ENCODE data around the gene NCOR1.
"Not testable (repeated sequence)": the region's sequence is repeated elsewhere in the genome, so short reads cannot be mapped to it uniquely, and the experiment has no call there.

The NCOR1 gene

DNA sequence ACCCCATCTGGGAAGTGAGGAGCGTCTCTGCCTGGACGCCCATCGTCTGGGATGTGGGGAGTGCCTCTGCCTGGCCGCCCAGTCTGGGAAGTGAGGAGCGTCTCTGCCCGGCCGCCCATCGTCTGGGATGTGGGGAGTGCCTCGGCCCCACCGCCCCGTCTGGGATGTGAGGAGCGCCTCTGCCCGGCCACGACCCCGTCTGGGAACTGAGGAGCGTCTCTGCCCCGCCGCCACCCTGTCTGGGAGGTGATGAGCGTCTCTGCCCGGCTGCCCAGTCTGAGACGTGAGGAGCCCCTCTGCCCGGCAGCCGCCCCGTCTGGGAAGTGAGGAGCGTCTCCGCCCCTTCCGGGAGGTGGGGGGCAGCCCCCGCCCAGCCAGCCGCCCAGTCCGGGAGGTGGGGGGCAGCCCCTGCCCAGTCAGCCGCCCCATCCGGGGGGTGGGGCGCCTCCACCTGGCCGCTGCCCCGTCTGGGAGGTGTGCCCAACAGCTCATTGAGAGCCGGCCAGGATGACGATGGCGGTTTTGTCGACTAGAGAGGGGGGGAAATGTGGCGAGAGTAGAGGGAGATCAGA, 69.9 kb downstream of the NCOR1 start:
- not testable (repeated sequence) for DNase-seq

DNA sequence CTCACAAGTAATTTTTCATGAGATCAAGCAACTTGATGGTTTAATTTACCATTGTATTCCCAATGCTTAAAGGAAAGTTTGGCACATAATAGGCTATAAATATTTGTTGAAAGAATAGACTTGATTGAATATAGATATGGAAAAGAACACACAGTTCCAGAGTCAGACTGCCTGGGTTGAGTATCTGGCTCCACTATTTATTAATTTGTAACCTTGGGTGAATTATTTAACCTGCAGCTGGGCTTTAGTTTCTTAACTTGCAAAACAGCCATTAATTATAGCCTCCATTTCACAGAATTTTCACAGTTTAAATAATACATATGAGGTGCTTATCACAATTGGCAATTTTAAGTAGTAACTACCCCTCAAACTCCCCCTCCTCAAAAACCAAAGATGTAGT, 73.6 kb downstream of the NCOR1 start:
- no peak for DNase-seq

DNA sequence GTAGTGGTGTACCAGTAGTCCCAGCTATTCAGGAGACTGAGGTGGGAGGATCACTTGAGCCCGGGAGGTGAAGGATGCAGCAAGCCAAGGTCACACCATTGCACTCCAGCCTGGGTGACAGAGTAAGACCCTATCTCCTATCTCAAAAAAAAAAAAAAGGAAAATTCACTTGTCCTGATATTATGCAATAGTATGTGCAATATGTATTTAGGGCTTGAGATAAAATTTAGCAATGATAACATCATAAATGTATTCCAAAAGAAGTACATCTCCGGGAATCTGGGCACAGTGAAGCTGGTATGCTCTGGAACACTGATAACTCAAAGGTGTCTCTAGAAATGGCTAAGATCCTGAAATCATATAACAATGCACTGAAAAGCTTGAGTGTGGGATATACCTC, 74.5 kb downstream of the NCOR1 start:
- no peak for DNase-seq

DNA sequence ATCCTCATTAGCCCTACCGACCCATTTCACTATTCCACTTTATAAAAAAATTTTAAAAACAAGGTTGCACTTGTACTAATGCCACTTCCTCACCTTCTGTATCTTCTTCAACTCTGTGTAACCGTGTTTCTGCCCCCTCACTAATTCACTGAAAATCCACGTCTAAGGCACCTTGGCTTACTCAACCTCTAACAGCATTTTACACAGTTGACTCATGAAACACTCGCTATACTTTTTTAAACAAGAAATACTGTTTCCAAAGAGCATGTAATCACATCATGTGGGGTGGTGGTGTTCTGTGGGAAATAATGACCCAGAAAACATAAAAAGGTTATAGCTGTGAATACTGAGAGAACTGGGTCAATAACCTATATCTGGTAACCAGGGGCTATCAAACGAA, 79.9 kb downstream of the NCOR1 start:
- DNase-seq: no peak

DNA sequence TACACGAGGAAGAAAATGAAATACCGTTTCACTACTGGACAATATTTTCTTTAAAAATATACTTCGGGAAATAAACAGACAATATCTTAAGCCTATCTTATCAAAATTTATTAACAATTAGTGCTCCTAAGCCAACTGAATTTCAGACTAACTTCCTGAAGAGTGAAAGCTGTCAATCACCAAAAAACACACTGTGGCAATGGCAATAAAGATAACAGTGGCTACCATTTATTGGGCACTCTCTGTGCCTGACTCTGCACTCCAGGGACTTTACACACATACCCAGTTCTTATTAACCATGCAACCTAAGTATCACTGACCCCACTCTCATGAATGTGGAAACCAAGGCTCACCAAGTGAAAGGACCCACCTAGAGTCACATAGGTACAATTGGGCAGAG, 83.7 kb downstream of the NCOR1 start:
- no peak for DNase-seq

DNA sequence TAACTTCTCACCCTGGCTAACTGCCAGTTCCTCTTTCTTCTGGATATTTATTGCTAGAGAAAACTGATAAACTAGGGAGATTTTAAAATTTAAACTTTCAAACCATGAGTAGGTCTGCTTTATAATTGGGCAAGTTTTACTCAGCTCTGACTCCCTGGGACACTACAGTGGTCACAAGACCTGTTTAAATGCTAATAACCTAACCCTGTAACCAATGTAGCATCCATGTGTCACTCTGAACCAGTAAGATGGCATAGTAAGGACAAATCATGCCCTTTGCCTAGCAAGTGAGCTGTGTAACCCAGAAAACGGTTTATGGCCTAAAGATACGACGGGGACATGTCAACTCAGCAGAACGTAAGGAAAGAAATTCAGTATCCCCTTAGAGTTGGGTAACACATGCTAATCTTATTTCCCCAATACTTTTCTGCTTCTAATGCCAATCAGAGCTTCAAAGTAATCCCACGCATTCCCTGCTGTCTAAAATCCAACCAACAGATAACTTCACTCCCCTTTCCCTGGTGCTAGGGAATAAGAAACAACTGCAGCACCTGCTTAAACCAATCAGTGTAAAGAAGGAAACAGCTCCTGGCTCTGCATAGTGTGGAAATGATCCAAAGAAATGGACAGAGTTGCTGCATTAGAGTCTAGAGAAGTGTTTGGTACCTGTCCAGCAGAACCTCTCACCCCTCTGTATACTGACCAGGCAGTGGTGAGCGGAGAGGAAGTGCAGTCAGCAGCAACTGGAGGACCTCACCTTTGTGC, 85.7 kb downstream of the NCOR1 start:
- DNase-seq: no peak

DNA sequence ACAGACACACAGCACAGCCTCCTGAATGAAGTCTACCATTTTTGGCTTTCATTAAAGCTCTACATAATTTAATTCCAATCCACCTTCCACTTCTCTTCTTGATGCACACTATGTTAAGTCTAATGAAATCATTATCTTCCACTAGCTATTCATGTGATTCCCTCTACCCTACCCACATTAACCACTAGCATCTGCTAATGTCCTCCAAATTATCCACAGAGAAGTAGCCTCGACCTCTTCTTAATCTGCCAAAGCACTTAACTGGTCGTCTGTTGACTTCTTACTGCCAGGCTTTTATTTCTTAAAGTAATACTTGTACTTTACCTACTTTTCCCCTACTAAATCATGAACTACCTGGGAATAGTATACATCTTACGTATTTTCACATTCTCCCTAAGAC, 91.8 kb downstream of the NCOR1 start:
- no peak for DNase-seq

DNA sequence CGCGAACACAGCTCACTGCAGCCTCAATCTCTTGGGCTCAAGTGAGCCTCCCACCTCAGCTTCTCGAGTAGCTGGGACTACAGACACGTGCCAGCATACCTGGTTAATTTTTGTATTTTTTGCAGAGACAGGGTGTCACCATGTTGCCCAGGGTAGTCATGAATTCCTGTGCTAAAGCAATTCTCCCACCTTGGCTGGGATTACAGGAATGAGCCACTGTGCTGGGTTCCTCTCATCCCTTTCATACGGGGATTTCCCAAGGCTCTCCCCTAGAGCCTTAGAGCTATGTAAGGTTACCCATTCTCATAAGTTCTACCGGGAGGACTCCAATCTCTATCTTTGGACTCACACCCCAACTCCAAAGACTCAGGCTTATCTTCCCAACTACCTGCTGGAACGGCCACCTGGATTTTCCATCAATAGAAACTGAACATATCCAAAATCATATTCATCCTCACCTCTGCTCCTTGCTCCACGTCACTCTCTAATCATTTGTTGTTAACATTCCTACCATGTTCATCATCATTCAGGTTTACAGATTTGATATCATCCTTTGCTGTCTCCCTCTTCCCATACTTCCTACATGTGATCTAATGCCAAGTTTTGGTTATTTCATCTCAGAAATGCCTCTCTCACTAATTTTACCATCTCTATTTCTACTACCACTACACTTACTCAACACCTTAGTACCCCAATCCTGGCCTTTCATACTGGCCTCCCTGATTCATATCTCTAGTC, 92.5 kb downstream of the NCOR1 start:
- DNase-seq: no peak

DNA sequence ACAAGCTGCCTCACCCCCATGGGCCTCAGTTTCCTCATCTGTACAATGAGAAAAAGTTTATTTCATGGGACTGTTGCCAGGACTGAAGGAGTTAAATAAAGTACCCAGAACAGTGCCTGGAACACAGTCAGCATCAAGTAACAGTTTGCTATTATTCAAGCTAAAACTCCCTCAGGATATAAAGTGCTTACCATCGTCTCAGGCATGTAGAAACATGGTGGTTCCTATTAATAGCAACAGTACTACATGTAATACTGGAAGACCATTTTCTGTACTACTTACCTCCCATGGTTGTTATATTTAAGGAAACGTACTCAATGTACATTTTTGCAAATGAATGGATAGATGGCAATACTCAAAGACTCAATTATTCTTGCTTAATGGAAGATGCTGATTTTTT, 93.4 kb downstream of the NCOR1 start:
- DNase-seq: no peak

DNA sequence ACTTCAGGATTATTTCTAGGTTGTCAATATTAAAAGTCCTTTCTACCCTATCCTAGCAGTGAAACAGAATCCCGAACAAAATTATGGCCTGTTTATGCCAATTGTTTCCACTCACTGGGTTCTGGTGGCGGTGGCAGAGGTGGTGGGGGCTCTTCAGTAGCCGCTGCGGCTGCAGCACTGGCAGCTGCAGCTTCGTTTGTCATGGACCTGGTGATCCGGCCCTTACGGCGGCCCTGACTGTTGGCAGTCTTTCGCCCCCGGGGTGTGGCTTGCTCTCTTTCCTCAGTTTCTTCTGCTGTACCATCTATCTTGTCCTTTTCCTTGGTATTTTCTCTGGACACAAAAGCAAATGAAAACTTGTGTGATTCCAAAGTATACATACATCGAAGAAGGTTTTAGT, 94.4 kb downstream of the NCOR1 start:
- DNase-seq: no peak

DNA sequence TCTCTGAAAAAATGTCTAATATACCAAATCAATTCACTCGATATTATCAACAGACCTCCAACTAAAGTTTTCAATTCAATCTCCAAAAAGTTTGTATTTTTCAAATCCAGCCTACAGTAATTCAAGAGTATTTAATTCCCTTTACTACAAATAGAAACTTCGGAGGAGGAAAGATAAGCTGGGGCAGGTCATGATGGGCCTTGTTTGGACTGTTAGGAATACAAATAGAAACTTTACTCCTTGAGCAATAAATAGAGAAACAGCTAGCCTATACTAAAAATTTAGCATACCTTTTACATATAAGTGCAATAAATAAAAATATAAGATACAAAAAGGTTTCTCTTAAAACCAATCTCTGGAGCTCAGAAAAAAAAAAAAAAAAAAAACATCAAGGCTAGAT, 98.2 kb downstream of the NCOR1 start:
- no peak for DNase-seq

DNA sequence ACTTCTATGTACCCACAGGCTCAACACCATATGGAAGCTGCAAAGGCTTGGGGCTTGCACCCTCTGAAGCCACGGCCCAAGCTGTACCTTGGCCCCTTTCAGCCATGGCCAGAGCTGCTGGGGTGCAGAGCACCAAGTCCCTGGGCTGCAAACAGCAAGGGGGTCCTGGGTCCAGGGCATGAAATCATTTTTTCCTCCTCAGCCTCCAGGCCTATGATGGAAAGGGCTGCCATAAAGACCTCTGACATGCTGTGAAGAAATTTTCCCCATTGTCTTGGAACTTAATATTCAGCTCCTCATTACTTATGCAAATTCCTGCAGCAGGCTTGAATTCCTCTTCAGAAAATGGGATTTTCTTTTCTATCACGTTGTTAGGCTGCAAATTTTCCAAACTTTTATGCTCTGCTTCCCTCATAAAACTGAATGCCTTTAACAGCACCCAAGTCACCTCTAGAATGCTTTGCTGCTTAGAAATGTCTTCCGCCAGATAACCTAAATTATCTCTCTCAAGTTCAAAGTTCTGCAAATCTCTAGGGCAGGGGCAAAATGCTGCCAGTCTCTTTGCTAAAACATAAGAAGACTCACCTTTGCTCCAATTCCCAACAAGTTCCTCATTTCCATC, 100.1 kb downstream of the NCOR1 start:
- not testable (repeated sequence) for DNase-seq

DNA sequence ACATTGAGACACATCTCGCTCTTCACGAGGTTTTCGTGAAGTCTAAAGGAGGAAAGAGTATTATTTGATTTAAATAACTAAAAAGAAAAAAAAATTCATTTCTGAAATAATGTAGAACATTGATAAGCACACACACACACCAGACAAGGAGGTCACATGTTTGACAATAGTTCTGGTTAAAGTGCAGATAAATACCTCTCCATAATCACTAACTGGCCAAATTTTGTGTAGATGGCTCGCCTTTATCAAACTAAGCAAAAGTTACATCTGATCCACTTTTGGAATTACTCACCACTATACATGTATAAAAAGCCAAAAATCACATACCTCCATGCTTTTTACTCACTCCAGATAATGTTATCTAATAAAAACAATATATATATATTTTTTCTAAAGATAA, 106.5 kb downstream of the NCOR1 start:
- DNase-seq: no peak

DNA sequence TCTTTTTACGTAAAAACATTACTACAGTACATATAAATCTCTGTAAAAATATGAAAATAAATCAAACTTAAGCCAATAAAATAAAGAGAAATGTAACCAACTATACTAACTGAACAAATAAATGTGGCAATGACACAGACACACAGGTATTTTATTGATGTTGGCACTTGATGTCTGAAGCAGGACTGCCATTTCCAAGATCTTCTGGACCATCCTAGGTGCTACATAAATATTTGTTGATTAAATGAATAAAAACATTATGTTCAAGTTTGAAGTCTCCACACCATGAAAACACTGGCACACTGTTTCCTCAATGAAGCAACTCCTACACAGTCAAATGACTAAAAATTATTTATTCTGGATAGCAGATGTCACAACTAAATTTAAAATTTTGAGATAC, 106.9 kb downstream of the NCOR1 start:
- DNase-seq: no peak

DNA sequence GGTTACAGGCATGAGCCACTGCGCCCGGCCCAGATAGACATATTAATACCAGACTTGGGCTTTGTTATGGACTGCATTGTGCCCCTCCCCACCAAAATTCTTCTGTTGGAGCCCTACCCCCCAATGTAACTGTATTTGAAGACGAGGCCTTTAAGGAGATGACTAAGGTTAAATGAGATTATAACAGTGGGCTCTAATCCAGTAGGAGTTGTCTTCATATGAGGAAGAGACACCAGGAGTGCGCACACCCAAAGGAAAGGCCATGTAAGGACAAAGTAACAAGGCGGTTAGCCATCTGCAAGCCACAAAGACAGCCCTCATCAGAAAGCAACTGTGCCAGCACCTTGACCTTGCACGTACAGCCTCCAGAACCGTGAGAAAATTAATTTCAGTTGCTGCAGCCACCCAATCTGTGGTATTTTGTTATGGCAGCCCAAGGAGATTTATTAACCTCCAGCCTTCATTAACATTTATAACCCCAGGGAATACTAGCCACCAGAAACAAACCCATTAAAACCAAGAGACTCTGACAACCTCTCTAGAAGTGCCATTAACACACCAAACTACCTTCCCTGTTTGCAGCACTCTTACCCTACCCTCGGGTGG, 108.1 kb downstream of the NCOR1 start:
- no peak for DNase-seq

DNA sequence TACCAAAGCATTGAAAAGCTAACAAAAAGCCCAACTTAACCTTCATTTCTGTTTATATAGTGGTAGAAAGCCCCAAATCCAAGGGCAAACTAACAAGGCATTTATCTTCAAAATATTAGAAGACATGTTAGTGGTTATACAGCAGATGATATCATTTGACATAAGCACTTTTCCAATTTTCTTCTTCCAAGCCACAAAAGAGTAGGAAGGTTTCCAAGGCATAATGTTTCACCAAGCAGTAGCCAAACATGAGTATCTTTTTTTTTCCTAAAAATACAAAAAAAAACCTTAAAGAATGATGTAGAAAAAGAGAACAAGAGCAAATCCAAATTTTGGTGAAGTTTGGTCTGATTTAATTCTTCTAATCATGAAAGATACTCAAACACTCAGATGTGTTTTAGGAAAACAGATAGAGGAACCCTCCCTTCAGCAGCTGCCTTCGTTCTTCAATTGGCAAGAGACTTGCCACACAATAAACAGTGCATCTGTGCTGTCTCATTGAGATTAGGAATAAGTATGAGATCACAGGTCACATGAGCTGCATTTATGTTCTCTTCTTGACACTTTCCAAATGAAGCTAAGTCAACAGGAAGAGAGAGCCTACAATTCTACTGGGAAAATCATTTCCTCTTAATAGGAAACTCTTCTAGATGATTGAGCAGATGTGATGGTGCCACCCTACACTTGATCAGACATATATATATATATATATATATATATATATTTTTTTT, 109.0 kb downstream of the NCOR1 start:
- DNase-seq: no peak

DNA sequence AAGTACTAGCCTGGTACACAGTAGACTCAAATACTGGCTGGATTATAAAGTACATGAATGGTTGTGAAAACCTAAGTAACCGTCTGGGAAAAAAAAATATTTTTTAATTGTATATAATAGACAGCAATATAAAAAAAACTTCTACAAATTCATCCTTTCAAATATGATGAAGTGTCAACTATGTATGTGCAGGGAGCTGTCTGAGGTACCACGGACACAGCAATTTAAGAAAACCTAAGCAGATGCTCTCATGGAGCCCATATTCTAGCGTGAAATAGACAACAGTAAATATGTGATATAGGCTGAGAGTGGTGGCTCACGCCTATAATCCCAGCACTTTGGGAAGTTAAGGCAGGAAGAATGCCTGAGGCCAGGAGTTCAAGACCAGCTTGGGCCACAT, 111.1 kb downstream of the NCOR1 start:
- no peak for DNase-seq

DNA sequence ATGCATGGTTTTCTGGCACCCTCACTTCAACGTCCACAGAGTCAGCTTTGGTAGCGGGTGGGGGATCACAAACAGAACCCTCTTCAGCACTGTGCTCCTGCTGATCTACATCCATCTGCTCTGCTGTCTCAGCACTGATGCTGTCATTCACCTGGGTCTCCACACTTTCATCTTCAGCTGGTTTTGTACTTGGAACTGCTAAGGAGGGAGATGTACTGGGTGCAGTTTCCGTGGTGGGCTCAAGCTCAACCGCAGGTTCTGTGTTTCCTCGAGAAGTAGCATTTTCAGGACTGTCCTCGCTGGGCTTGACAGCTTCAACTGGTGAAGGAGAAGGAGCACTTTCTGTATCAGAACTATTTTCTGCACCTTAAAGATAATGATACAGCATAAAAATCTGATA, 113.9 kb downstream of the NCOR1 start:
- DNase-seq: no peak

DNA sequence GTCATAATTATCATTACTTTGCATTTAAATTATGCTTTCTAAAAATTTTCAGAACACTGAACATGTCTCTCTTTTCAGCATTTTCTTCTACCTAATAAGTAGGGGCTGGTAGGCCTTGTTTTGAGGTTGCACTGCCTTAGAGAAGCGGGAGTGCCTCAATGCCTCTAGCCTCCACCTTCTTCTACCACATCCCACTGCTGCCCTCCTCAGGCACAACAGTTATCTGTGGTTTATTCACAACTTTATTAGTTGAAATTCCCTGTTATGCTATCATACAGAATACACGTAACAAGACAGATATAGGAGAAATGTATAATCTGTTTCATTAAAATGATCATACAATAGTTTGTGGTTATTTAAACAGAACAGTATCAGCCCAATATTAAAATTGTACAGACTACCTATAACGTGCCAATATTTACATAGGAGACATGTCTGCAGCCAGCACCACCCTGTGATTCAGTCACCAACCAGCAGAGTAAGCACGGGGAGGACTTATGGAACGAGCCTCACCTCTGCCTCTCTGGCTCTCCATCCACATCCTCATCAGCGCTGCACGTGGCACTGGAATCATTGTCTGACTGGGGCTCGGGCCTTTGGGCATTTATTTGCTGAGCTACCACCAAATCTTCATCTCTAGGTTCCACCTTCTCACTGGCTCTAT, 114.5 kb downstream of the NCOR1 start:
- no peak for DNase-seq

DNA sequence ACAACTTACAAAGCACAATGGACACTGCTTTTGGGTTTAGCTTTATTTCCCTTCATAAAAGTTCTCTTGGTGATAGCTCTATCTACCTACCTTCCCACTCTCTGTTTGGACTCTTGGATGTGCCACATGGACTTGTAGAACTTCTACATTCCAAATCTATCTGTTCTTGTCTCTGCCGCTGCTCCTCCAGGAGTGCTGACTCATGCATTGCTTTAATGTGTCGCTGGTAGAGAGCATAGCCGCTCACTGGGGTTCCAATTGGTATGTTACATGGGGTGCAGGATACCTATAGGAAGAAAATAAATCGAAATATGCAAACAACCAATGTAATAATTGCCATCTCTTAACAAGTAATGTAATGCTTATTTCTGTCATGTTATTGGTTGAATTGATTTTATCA, 123.6 kb downstream of the NCOR1 start:
- no peak for DNase-seq

DNA sequence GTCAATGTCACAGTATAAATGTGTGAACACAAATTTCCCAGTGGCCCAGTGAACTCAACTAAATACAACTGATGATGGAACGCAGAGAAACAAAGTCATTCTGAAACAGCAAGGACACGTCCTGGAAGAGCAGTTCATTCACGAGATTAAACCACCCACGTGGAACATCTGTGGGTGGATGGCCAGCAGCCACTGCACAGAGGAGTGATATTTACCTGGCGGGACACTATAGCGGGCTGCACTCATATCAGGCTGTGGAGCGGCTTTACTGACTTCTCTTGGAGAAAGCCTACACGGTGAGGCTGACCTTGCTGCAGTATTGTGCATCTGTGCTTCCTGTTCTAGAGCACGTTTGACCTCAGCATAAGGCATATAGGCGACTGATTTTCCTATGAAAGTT, 128.4 kb downstream of the NCOR1 start:
- DNase-seq: no peak

DNA sequence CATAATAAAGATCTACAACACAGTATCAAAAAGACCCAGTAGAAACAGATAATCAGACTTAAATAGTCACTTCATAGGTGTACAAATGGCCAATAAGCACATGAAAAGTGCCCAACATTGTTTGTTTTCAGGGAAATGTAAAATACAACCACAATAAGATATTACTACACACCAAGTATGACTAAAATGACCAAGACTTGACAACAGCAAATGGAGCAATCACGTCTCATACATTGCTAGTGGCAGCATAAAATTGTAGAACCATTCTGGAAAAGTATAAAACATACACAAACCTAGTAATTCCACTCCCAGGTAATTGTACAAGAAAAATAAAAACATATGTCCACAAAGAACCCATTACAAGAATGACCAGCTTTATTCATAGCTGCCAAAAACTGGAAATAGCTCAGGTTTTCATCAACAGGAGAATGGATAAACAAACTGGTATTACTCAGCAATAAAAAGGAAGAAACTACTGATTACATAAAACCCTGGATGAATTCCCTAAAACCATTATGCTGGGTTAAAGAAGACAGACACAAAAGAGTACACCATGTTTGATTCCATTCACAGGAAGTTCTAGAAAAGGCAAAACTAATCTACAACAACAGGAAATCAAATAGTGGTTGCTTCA, 130.2 kb downstream of the NCOR1 start:
- no peak for DNase-seq

Measured in bone marrow (tissue), 2 donors.